MM.1S (cell line): ENCODE measurements around the gene NEDD8.

ENCODE experiments used
- DNase-seq: peaks from one replicate; pipeline ENCODE4 v3.0.0-alpha.2; 2015
- H2AFZ ChIP-seq: fragments of 300-600 bp; sonication (generic); 2 replicates; pipeline ENCODE4 v1.6.0; 2016; ENCODE audit warnings: antibody characterized with exemption, low read length
- H3F3A ChIP-seq: fragments of 300-600 bp; sonication (generic); 2 replicates; pipeline ENCODE4 v1.6.1; 2016; ENCODE audit warnings: mild to moderate bottlenecking, antibody characterized with exemption, low read length, moderate library complexity, mixed read lengths; ENCODE audit not compliant: insufficient read depth
- H3K27ac ChIP-seq: fragments of 300-600 bp; sonication (generic); 2 replicates; pipeline ENCODE4 v1.5.1; 2016; ENCODE audit warnings: mild to moderate bottlenecking, low read length
- H3K27me3 ChIP-seq: fragments of 300-600 bp; sonication (generic); replicated peaks from 2 replicates; pipeline ENCODE4 v1.6.0; 2016; ENCODE audit warnings: low read length; ENCODE audit not compliant: insufficient read depth
- H3K36me3 ChIP-seq: fragments of 300-600 bp; sonication (generic); replicated peaks from 2 replicates; pipeline ENCODE4 v1.6.1; 2016; ENCODE audit warnings: mild to moderate bottlenecking, low read length, mixed read lengths; ENCODE audit not compliant: insufficient read depth
- H3K4me1 ChIP-seq: fragments of 300-600 bp; sonication (generic); 2 replicates; pipeline ENCODE4 v1.6.1; 2016; ENCODE audit warnings: low read length, mixed read lengths
- H3K4me2 ChIP-seq: fragments of 300-600 bp; sonication (generic); 2 replicates; pipeline ENCODE4 v1.6.0; 2016; ENCODE audit warnings: low read depth, low read length
- H3K4me3 ChIP-seq: fragments of 300-600 bp; sonication (generic); 2 replicates; pipeline ENCODE4 v1.5.1; 2016; ENCODE audit warnings: low read length, mixed read lengths
- H3K79me2 ChIP-seq: fragments of 300-600 bp; sonication (generic); 2 replicates; pipeline ENCODE4 v1.6.1; 2016; ENCODE audit warnings: mixed run types, low read length, mixed read lengths
- H3K9ac ChIP-seq: fragments of 300-600 bp; sonication (generic); 2 replicates; pipeline ENCODE4 v1.6.1; 2016; ENCODE audit warnings: low read length, mixed read lengths
- H3K9me2 ChIP-seq: fragments of 300-600 bp; sonication (generic); replicated peaks from 2 replicates; pipeline ENCODE4 v1.6.1; 2016; ENCODE audit warnings: mild to moderate bottlenecking, low read length, mixed read lengths; ENCODE audit not compliant: insufficient read depth
- H3K9me3 ChIP-seq: fragments of 300-600 bp; sonication (generic); replicated peaks from 2 replicates; pipeline ENCODE4 v1.6.1; 2016; ENCODE audit warnings: mild to moderate bottlenecking, low read length, mixed read lengths; ENCODE audit not compliant: insufficient read depth
- H4K20me1 ChIP-seq: fragments of 300-600 bp; sonication (generic); 2 replicates; pipeline ENCODE4 v1.6.1; 2016; ENCODE audit warnings: mild to moderate bottlenecking, low read length, moderate library complexity, mixed read lengths; ENCODE audit not compliant: insufficient read depth
- EZH2 ChIP-seq: fragments of 300-600 bp; sonication (generic); optimal IDR thresholded peaks from 2 replicates; pipeline ENCODE3; 2017; ENCODE audit warnings: low read depth, mild to moderate bottlenecking, antibody characterized with exemption, low read length, mixed read lengths
- EZH2phosphoT487 ChIP-seq: fragments of 300-600 bp; sonication (generic); IDR thresholded peaks from 2 replicates; pipeline ENCODE4 v1.6.1; 2018; ENCODE audit warnings: antibody characterized with exemption, low read length
- TF ChIP-seq, protein P1 (sequence below): fragments of 300-600 bp; sonication (generic); IDR thresholded peaks from 2 replicates; pipeline ENCODE4 v1.5.1; 2016; ENCODE audit warnings: antibody characterized with exemption, low read length, mixed read lengths

The NEDD8 gene

GRCh38 chr14:24259282-24260025 lies 27.3 kb upstream of the NEDD8 start:
- Histone ChIP-seq H3K4me2 (no peak overlapping the region), H3K4me3 (no peak overlapping the region), H3K27ac (no peak overlapping the region), H3K9me2 (no peaks in the 10 kb centered on the region), H3K36me3 (no peaks in the 10 kb centered on the region), H3K79me2 (no peaks in the 10 kb centered on the region), H3F3A (no peaks in the 10 kb centered on the region), H3K27me3 (no peaks in the 10 kb centered on the region), H4K20me1 (no peaks in the 10 kb centered on the region), H3K9me3 (no peaks in the 10 kb centered on the region), H2AFZ (no peak overlapping the region), H3K9ac (no peak overlapping the region), H3K4me1 (no peaks in the 10 kb centered on the region)
- TF ChIP-seq, protein P1, sequence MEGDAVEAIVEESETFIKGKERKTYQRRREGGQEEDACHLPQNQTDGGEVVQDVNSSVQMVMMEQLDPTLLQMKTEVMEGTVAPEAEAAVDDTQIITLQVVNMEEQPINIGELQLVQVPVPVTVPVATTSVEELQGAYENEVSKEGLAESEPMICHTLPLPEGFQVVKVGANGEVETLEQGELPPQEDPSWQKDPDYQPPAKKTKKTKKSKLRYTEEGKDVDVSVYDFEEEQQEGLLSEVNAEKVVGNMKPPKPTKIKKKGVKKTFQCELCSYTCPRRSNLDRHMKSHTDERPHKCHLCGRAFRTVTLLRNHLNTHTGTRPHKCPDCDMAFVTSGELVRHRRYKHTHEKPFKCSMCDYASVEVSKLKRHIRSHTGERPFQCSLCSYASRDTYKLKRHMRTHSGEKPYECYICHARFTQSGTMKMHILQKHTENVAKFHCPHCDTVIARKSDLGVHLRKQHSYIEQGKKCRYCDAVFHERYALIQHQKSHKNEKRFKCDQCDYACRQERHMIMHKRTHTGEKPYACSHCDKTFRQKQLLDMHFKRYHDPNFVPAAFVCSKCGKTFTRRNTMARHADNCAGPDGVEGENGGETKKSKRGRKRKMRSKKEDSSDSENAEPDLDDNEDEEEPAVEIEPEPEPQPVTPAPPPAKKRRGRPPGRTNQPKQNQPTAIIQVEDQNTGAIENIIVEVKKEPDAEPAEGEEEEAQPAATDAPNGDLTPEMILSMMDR = no peak
- TF ChIP-seq EZH2phosphoT487 (no peak), EZH2 (no peak)
- DNase-seq = no peak

GRCh38 chr14:24258548-24259265 lies 26.5 kb upstream of the NEDD8 start:
- H3K36me3 ChIP-seq = no peaks in the 10 kb centered on the region

DNA sequence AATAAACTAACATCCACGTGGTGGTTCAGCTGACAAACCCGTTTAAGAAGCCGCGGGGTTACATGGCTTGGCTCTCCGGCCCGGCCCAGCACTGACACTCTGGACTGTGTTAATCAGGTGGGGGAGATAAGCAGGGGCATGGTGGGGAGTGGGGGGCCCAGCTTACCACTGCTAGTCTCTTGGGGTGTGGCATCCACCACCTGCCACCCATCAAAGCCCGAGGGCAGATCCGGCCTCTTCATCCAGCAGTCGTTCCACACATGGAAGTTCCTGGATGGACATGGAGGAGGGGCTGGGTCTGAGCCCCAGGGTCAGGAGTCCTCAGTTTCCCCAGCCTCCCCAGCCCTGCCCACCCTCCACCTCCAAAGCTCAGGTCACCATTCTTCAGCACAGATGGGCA lies 26.0 kb upstream of the NEDD8 start:
- Histone ChIP-seq H3K9me3 (no peaks in the 10 kb centered on the region), H3K4me3 (no peak overlapping the region), H3K79me2 (no peaks in the 10 kb centered on the region), H3K9ac (no peak overlapping the region), H2AFZ (no peak overlapping the region), H3K9me2 (no peaks in the 10 kb centered on the region), H3K36me3 (no peaks in the 10 kb centered on the region), H4K20me1 (no peaks in the 10 kb centered on the region), H3K27me3 (no peaks in the 10 kb centered on the region), H3K4me1 (no peaks in the 10 kb centered on the region), H3K4me2 (no peak overlapping the region), H3F3A (no peaks in the 10 kb centered on the region), H3K27ac (no peak overlapping the region)
- no peak for DNase-seq
- TF ChIP-seq, protein P1 = no peak
- TF ChIP-seq EZH2 (no peak), EZH2phosphoT487 (no peak)

More at GRCh38 chr14:24258548-24259265, 26.5 kb upstream of the NEDD8 start:
- Histone ChIP-seq H3K9me2 (no peaks in the 10 kb centered on the region), H4K20me1 (no peaks in the 10 kb centered on the region), H3K4me2 (no peak overlapping the region), H3K4me3 (no peak overlapping the region), H2AFZ (no peak overlapping the region), H3K79me2 (no peaks in the 10 kb centered on the region), H3K27me3 (no peaks in the 10 kb centered on the region), H3K9ac (no peak overlapping the region), H3K27ac (no peak overlapping the region), H3K4me1 (no peaks in the 10 kb centered on the region), H3K9me3 (no peaks in the 10 kb centered on the region), H3F3A (no peaks in the 10 kb centered on the region)
- TF ChIP-seq, protein P1 = no peak
- no peak for TF ChIP-seq EZH2phosphoT487
- TF ChIP-seq EZH2 = no peak
- no peak for DNase-seq
